Endodermal cell (in vitro differentiated cells): ENCODE measurements around the gene MOB1B. TPM values are rescaled to one million over a fixed set of nuclear protein-coding genes. Genes with fewer than 3 reads are reported as not detected.
A peak's percentile ranks its signal among the peaks of the same experiment; 100 is the strongest.

Experiments used
- DNase-seq: peaks from one replicate; pipeline ENCODE4 v3.0.0-alpha.2; 2017
- H3K27ac ChIP-seq: 2 replicates; pipeline ENCODE4 v1.5.1; 2013; ENCODE audit warnings: mild to moderate bottlenecking, low read depth, low read length, moderate library complexity
- H3K27me3 ChIP-seq: 2 replicates; pipeline ENCODE4 v1.6.1; 2013; ENCODE audit warnings: mild to moderate bottlenecking, low read length, moderate library complexity; ENCODE audit not compliant: insufficient read depth, control insufficient read depth, poor library complexity, severe bottlenecking
- H3K36me3 ChIP-seq: 2 replicates; pipeline ENCODE4 v1.7.0; 2013; ENCODE audit warnings: mild to moderate bottlenecking, low read length, moderate library complexity; ENCODE audit not compliant: control insufficient read depth, insufficient read depth
- H3K4me1 ChIP-seq: one replicate; pipeline ENCODE4 v1.7.0; 2013; ENCODE audit warnings: low read length; ENCODE audit not compliant: control insufficient read depth, insufficient read depth
- H3K4me3 ChIP-seq: 2 replicates; pipeline ENCODE4 v1.5.1; 2013; ENCODE audit warnings: mild to moderate bottlenecking, low read length, moderate library complexity
- H3K9ac ChIP-seq: 2 replicates; pipeline ENCODE4 v1.6.1; 2013; ENCODE audit warnings: mild to moderate bottlenecking, low read length, moderate library complexity; ENCODE audit not compliant: poor library complexity, severe bottlenecking; ENCODE audit errors: extremely low read depth
- H3K9me3 ChIP-seq: 2 replicates; pipeline ENCODE4 v1.6.1; 2013; ENCODE audit warnings: mild to moderate bottlenecking, low read length, moderate library complexity; ENCODE audit not compliant: control insufficient read depth
- H3K27ac Mint-ChIP-seq: 2 replicates; pipeline ENCODE4 v1.8.0; 2020; ENCODE audit warnings: mixed read lengths
- H3K27me3 Mint-ChIP-seq: 2 replicates; pipeline ENCODE4 v1.8.0; 2021; ENCODE audit warnings: mild to moderate bottlenecking, mixed read lengths; ENCODE audit not compliant: insufficient read depth
- H3K36me3 Mint-ChIP-seq: 2 replicates; pipeline ENCODE4 v1.8.0; 2020; ENCODE audit warnings: low read depth, mixed read lengths
- H3K4me1 Mint-ChIP-seq: 2 replicates; pipeline ENCODE4 v1.8.0; 2020; ENCODE audit warnings: mixed read lengths
- H3K4me3 Mint-ChIP-seq: 2 replicates; pipeline ENCODE4 v1.8.0; 2020; ENCODE audit warnings: mild to moderate bottlenecking, moderate library complexity, mixed read lengths
- H3K9me3 Mint-ChIP-seq: 2 replicates; pipeline ENCODE4 v1.8.0; 2020; ENCODE audit warnings: mild to moderate bottlenecking, mixed read lengths
- CTCF ChIP-seq: fragments of 200-600 bp; sonication (generic); conservative IDR thresholded peaks from 2 replicates; pipeline ENCODE4 v1.5.0; 2021; ENCODE audit warnings: antibody characterized with exemption, mild to moderate bottlenecking
- WGBS, 2 experiments: methylation state at CpG; one replicate each; pipeline versions ENCODE4 v1.1.5 to v1.1.7; 2013; ENCODE audit warnings: missing lambda C conversion rate in 2 of 2, mixed read lengths in 1 of 2; ENCODE audit not compliant: insufficient coverage in 1 of 2, insufficient read length in 1 of 2; 5-methylcytosine and 5-hydroxymethylcytosine counted together
- total RNA-seq, 2 donors: library from RNA; stranded (reverse); fragmentation: NEBNext Ultra II Directional in 1 of 2; extraction: Animal tissue kit (Norgen Biotek cat#: 25700) in 1 of 2; gene quantifications; 2 replicates in 1 of 2; 3 replicates in 1 of 2; pipeline ENCODE4 v1.2.1, GENCODE V29; 2021

MOB1B gene
- total RNA-seq, 2 donors from 2014 or later: 28.7 to 30.5 TPM

- Mint-ChIP-seq H3K4me3 (no peak overlapping the region), H3K27me3 (no peaks in the 10 kb centered on the region), H3K27ac (no peak overlapping the region), H3K4me1 (peaks cover 19% of the 10 kb centered on the region), H3K9me3 (peaks cover 5% of the 10 kb centered on the region), H3K36me3 (peaks cover 6% of the 10 kb centered on the region)
- Histone ChIP-seq H3K27me3 (no peaks in the 10 kb centered on the region), H3K36me3 (peaks cover 4% of the 10 kb centered on the region), H3K4me3 (no peak overlapping the region), H3K9ac (no peak overlapping the region), H3K9me3 (no peaks in the 10 kb centered on the region), H3K27ac (no peak overlapping the region), H3K4me1 (no peaks in the 10 kb centered on the region)
- 92% methylated on average over 2 of the region's 2 CpGs; no CpG with 5 or more reads in 1 of the 2 experiments for WGBS, 2 experiments
- TF ChIP-seq CTCF: no peak
- no peak for DNase-seq
Observed at GRCh38 chr4:70991596-70991995, 89.4 kb downstream of the MOB1B start.

- Histone ChIP-seq H3K9me3 (no peaks in the 10 kb centered on the region), H3K4me3 (peak overlapping the region; percentile 89)
Observed at GRCh38 chr4:70992391-70992881, 90.3 kb downstream of the MOB1B start.

GRCh38 chr4:70993181-70994068 is 91.3 kb downstream of the MOB1B start, which contains the start of gene DCK:
Gene DCK, plus strand, starts transcription at chr4:70993649. Its CDS starts 187 bp downstream, at chr4:70993836.
- Histone ChIP-seq H3K27me3 (no peaks in the 10 kb centered on the region), H3K27ac (peak within 1 kb of the TSS; percentile 85), H3K9ac (peak within 1 kb of the TSS; percentile 86), H3K9me3 (peaks cover 3% of the 10 kb centered on the region), H3K4me3 (peak within 1 kb of the TSS; percentile 89), H3K36me3 (peaks cover 10% of the 10 kb centered on the region), H3K4me1 (no peaks in the 10 kb centered on the region)
- no peaks in the 10 kb centered on the region for H3K27me3 Mint-ChIP-seq
- TF ChIP-seq CTCF: no peak
- DNase-seq: peak; percentile 96
- H3K27ac Mint-ChIP-seq: peak within 1 kb of the TSS; percentile 94
- 2 to 9% methylated on average over 19 to 74 of the region's 74 CpGs for WGBS, 2 experiments
- H3K4me1 Mint-ChIP-seq: peaks cover 27% of the 10 kb centered on the region
- peak within 1 kb of the TSS; percentile 88 for H3K4me3 Mint-ChIP-seq
- H3K9me3 Mint-ChIP-seq: peaks cover 5% of the 10 kb centered on the region
- H3K36me3 Mint-ChIP-seq: peaks cover 12% of the 10 kb centered on the region

More at GRCh38 chr4:70992391-70992881, 90.3 kb downstream of the MOB1B start:
- Mint-ChIP-seq H3K4me3 (peak overlapping the region; percentile 88), H3K27ac (no peak overlapping the region), H3K9me3 (peaks cover 5% of the 10 kb centered on the region), H3K4me1 (peaks cover 26% of the 10 kb centered on the region), H3K27me3 (no peaks in the 10 kb centered on the region), H3K36me3 (peaks cover 6% of the 10 kb centered on the region)
- TF ChIP-seq CTCF: no peak
- H3K9ac ChIP-seq: no peak overlapping the region
- 88 to 90% methylated on average over 5 of the region's 5 CpGs for WGBS, 2 experiments
- H3K27me3 ChIP-seq: no peaks in the 10 kb centered on the region
- DNase-seq: peak; percentile 62
- no peak overlapping the region for H3K27ac ChIP-seq
- peaks cover 4% of the 10 kb centered on the region for H3K36me3 ChIP-seq
- H3K4me1 ChIP-seq: no peaks in the 10 kb centered on the region
